Tibial artery (tissue), 4 donors: ENCODE results near the gene HSPBP1.

Experiments used
- DNase-seq, 2 donors: peaks; one replicate each; pipeline ENCODE4 v3.0.0-alpha.2; 2019
- H3K27ac ChIP-seq, 2 donors: fragments of 200-600 bp; sonication (generic) in 1 of 2; 1 replicate in 1 of 2; 2 replicates in 1 of 2; pipeline ENCODE4 v1.5.1; 2018 to 2019; ENCODE audit warnings: mild to moderate bottlenecking in 1 of 2
- H3K27me3 ChIP-seq, 2 donors: fragments of 200-600 bp; sonication (generic) in 1 of 2; one replicate each; pipeline versions ENCODE4 v1.5.1 to v1.6.0; 2016 to 2019
- H3K36me3 ChIP-seq, 3 donors: fragments of 200-600 bp; sonication (generic) in 2 of 3; one replicate each; pipeline ENCODE4 v1.5.1; 2016 to 2019; ENCODE audit warnings: mild to moderate bottlenecking in 2 of 3
- H3K4me1 ChIP-seq, 4 donors: fragments of 200-600 bp; sonication (generic) in 2 of 4; 1 replicate in 3 of 4; 2 replicates in 1 of 4; pipeline ENCODE4 v1.5.1; 2016 to 2019
- H3K4me3 ChIP-seq, 2 donors: fragments of 200-600 bp; sonication (generic) in 1 of 2; 1 replicate in 1 of 2; 2 replicates in 1 of 2; pipeline ENCODE4 v1.5.1; 2018 to 2019; ENCODE audit warnings: mild to moderate bottlenecking in 2 of 2
- H3K9me3 ChIP-seq, 3 donors: fragments of 200-600 bp; sonication (generic) in 1 of 3; one replicate each; pipeline ENCODE4 v1.5.1; 2016 to 2019
- CTCF ChIP-seq, 2 experiments: fragments of 200-600 bp in 1 of 2; fragments of 450-650 bp in 1 of 2; IDR thresholded peaks; one replicate each; pipeline ENCODE4 v1.5.1; 2017 to 2019; ENCODE audit warnings: antibody characterized with exemption in 2 of 2, mild to moderate bottlenecking in 1 of 2, moderate library complexity in 1 of 2
- intact Hi-C: fragments of 100-400 bp; cut with DNase I; formaldehyde crosslinking; loops from one replicate; pipeline ENCODE4 v1.15.0; 2023; ENCODE audit warnings: low total_unique reads

HSPBP1 gene

GRCh38 chr19:55314396-55314795 is 34.5 kb upstream of the HSPBP1 start:
- peaks cover 0 to 3% (median 0%) of the 10 kb centered on the region in 3 donors for H3K36me3 ChIP-seq
- no peaks in the 10 kb centered on the region for H3K9me3 ChIP-seq
- peaks cover 0 to 3% of the 10 kb centered on the region in 2 donors for H3K27me3 ChIP-seq
- no peak overlapping the region for H3K4me3 ChIP-seq
- no peak overlapping the region for H3K27ac ChIP-seq
- no peaks in the 10 kb centered on the region for H3K4me1 ChIP-seq
- intact Hi-C loops, result no loop called here
- DNase-seq, result no peak
- TF ChIP-seq CTCF (IDR thresholded peaks at IDR 0.05), result no peak

- Histone ChIP-seq H3K9me3 (no peaks in the 10 kb centered on the region), H3K27me3 (peaks cover 0 to 3% of the 10 kb centered on the region in 2 donors), H3K4me3 (no peak overlapping the region), H3K27ac (no peak overlapping the region), H3K4me1 (no peaks in the 10 kb centered on the region), H3K36me3 (peaks cover 0 to 6% (median 0%) of the 10 kb centered on the region in 3 donors)
- no peak for TF ChIP-seq CTCF (IDR thresholded peaks at IDR 0.05)
- DNase-seq, result no peak
- intact Hi-C loops, result no loop called here
These were observed 33.0 kb upstream of the HSPBP1 start for GRCh38 chr19:55312621-55313512.

GRCh38 chr19:55311797-55312196 is 31.9 kb upstream of the HSPBP1 start:
- Histone ChIP-seq H3K4me3 (no peak overlapping the region), H3K27ac (no peak overlapping the region), H3K9me3 (no peaks in the 10 kb centered on the region), H3K36me3 (peaks cover 0 to 6% (median under 1%) of the 10 kb centered on the region in 3 donors), H3K4me1 (no peaks in the 10 kb centered on the region), H3K27me3 (peaks cover 0 to 3% of the 10 kb centered on the region in 2 donors)
- TF ChIP-seq CTCF (IDR thresholded peaks at IDR 0.05), result no peak
- DNase-seq, result no peak
- intact Hi-C loops, result no loop called here

GRCh38 chr19:55311397-55311796 is 31.5 kb upstream of the HSPBP1 start:
- Histone ChIP-seq H3K4me3 (no peak overlapping the region), H3K4me1 (no peaks in the 10 kb centered on the region), H3K36me3 (peaks cover 0 to 6% (median 5%) of the 10 kb centered on the region in 3 donors), H3K27me3 (peaks cover 0 to 3% of the 10 kb centered on the region in 2 donors), H3K27ac (no peak overlapping the region), H3K9me3 (no peaks in the 10 kb centered on the region)
- intact Hi-C loops, result no loop called here
- DNase-seq, result no peak
- no peak for TF ChIP-seq CTCF (IDR thresholded peaks at IDR 0.05)

GRCh38 chr19:55310498-55310897 is 30.6 kb upstream of the HSPBP1 start:
- intact Hi-C loops, result no loop called here

More at GRCh38 chr19:55310498-55310897, 30.6 kb upstream of the HSPBP1 start:
- H3K36me3 ChIP-seq, result peaks cover 0 to 9% (median 6%) of the 10 kb centered on the region in 3 donors
- no peak overlapping the region for H3K4me3 ChIP-seq
- TF ChIP-seq CTCF (IDR thresholded peaks at IDR 0.05), result no peak
- peaks cover 0 to 3% of the 10 kb centered on the region in 2 donors for H3K27me3 ChIP-seq
- DNase-seq, result no peak
- no peaks in the 10 kb centered on the region for H3K9me3 ChIP-seq
- H3K4me1 ChIP-seq, result no peaks in the 10 kb centered on the region
- no peak overlapping the region for H3K27ac ChIP-seq
